Stimulated activated CD4-positive, alpha-beta T cell treated with anti-CD3 and anti-CD28 coated beads, Interleukin-4, amount 100 ng/mL, for 24 hours (primary cell): Measurements from ENCODE around the gene PSORS1C1.
"Not testable (repeated sequence)": the region's sequence is repeated elsewhere in the genome, so short reads cannot be mapped to it uniquely, and the experiment has no call there.

Source experiments
- DNase-seq: peaks from one replicate; pipeline ENCODE4 v3.0.0-alpha.2; 2020

The PSORS1C1 gene

DNA sequence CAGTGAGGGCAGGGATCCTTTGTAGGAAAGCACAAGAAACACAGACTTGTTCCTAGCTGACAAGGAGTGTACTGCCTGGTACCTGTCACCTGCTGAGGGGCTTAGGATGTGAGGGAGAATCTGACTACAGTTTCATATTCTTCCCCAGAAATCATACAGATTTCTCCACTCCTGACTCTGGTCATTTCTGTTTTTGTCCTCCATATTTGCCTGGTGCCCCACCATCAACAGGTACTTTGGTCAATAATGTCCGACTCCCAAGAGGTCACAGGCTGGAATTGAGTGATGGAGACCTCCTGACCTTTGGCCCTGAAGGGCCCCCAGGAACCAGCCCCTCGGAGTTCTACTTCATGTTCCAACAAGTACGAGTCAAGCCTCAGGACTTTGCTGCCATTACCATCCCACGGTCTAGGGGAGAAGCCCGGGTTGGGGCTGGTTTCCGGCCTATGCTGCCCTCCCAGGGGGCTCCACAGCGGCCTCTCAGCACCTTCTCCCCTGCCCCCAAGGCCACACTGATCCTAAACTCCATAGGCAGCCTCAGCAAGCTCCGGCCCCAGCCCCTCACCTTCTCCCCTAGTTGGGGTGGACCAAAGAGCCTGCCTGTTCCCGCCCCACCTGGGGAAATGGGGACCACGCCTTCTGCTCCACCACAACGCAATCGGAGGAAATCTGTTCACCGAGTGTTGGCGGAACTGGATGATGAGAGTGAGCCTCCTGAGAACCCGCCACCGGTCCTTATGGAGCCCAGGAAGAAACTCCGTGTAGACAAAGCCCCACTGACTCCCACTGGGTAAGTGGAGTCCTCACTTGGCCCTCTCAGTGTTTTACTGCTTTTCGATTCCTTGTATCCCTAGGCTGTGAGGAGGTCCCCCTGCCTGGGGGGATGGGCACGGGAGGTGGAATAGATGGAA lies 46.9 kb downstream of the PSORS1C1 start:
- no peak for DNase-seq

DNA sequence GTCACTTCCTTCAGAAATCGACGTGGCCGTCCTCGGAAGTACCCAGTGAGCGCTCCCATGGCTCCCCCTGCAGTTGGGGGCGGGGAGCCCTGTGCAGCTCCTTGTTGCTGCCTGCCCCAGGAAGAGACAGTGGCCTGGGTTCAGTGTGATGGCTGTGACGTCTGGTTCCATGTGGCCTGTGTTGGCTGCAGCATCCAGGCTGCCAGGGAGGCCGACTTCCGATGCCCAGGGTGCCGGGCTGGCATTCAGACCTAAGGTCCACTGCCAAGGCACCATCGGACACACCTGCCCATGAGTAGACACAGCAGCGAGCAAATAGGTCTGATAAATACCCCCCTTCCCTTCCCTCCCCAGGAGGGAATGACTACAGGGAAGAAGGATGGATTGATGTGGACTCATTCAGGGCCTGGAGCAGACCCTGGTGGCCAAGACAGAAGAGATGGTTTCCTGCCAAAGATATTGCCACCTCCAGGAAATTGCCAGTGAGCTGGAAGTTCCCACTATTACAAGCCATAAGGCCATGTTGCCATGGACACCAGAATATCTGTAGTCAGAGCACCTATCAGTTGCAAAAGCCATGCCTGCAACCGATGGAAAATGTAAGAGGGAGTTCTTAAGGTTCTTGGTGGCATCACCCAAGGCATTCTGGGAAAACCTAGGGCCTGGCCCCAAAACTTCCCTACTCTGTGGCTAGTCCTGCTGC lies 48.0 kb downstream of the PSORS1C1 start:
- no peak for DNase-seq

DNA sequence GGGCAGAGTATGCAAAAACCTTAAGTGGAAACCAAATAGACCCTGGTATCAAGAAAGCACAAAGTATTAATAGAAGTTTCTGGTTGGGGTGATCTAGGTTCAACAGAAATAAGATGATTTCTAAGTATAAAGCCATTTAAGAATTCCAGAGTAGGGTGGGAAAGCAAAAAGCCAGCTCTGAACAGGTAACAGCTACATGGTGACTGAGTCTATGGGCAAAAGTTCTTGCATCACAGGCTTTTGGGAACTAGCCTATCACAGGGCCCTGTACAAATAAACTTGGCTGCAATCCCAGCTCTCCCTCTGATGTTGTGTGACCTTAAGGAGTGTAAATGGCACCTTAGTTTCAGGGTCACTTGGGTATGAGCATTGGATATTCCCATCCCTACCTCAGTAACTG lies 49.3 kb downstream of the PSORS1C1 start:
- no peak for DNase-seq

DNA sequence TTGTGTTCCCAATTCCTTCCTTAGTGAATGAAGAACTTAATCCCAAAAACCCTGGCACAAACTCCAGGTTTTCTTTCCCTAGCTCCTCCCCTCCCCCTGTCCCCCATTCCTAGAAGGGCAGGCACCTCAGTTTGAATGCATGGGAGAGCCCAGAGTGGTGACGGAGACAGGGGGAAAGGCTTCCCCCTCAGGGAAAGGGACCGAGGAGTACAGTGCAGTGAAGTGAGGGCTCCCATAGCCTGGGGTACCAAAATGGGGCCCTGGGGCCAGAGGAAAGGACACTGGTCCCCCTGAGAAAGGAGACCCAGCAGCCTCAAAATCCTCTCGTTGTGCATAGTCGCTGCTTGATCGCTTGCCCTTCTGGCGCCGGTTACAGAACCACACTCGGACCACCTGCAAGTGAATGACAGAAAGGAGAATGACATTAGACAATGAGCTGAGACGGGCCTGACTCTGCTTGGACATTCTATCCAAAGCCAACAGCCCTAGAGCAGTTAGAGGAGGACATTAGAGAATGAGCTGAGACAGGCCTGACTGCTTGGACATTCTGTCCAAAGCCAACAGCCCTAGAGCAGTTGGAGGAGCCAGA lies 50.0 kb downstream of the PSORS1C1 start:
- DNase-seq = not testable (repeated sequence)

DNA sequence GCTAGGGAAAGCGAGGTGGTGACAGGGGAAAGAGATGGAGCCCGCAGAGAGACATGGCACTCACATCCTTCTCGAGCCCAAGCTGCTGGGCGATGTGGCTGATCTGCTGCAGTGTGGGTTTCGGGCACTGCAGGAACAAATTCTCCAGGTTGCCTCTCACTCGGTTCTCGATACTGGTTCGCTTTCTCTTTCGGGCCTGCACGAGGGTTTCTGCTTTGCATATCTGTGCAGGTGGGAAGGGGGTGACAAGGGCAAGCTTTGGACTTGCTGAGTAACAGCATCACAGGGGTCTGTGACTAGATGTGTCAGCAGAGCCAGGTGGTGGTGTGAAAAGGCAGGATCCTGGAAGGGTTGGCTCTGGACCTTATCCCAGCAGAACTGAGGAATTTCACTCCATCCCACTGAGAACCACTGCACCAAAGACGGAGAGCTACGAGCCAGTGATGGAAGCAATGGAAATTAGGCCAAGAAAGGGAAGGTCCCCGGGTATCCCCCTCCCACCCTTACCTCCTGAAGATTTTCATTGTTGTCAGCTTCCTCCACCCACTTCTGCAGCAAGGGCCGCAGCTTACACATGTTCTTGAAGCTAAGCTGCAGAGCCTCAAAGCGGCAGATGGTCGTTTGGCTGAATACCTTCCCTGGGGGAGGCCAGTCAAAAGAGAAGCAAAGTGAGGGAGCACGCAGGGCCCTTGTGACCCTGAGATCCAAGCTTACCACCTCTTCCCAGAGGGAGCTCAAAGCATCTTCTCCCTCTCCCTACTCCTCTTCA lies 50.6 kb downstream of the PSORS1C1 start:
- DNase-seq = not testable (repeated sequence)

DNA sequence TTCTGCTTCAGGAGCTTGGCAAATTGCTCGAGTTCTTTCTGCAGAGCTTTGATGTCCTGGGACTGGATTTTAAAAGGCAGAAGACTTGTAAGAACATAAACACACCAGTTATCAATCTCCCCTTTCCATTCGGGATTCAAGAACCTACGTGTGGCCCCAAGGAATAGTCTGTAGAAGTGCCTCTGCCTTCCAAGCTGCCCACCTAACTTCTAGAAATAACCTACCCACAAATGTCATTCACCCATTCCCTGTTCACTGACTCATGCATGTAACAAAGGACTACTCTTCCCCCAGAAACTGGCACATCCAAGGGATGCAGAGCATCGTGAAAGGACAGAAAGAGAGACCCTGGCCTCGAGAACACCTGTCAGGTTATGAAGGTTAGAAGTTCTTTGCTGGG lies 51.4 kb downstream of the PSORS1C1 start:
- no peak for DNase-seq

DNA sequence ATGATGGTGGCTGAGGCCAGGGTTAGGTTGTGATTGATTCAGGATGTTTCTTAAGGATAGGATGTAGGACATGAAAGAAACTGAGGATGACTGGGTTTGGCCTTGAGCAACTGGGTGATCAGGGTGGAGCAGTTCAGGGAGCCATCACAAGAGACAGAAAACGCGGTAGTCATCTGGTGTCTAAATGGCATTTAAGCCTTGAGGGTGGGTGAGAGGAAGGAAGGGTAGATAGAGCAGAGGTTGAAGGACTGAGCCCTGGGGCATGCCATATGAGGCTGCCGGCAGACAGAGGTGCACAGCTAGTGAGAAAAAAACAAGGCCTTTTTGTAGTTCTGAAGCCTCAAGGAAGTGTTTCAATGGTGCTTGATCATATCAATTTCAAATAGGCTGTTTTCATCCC lies 54.0 kb downstream of the PSORS1C1 start:
- no peak for DNase-seq

DNA sequence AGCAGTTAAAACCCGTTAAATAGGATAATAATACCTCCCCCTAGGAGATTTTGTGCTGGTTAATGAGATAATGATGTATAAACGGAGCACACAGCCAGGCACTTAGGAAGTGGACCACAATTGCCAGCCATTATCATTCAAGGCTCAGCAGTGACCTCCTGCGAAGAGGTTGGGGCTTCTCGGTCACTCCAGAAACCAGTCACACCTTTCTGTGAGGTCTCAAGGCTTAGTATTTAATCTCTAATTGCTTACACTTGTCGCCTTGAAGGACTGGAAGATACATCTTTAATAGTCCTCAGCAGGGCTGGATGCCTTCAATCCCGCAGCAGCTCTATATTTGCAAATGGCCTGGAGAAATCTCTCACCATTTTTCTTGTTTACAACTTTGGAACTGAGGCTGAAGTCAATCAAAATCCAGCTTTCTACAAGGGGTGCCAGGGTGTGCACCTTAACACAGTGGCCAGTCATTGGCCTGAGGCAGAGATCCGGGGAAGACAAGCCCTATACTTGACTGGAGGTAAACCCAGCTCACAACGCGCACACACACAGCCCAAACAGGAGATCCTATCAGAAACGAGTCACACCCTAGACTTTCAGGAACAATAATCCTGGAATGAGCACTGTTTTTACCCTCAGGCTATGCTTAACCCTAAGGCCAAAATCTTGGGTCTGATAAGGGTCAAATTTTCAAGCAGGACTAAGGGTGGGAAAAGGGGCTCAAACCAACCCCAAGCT lies 54.7 kb downstream of the PSORS1C1 start:
- no peak for DNase-seq

DNA sequence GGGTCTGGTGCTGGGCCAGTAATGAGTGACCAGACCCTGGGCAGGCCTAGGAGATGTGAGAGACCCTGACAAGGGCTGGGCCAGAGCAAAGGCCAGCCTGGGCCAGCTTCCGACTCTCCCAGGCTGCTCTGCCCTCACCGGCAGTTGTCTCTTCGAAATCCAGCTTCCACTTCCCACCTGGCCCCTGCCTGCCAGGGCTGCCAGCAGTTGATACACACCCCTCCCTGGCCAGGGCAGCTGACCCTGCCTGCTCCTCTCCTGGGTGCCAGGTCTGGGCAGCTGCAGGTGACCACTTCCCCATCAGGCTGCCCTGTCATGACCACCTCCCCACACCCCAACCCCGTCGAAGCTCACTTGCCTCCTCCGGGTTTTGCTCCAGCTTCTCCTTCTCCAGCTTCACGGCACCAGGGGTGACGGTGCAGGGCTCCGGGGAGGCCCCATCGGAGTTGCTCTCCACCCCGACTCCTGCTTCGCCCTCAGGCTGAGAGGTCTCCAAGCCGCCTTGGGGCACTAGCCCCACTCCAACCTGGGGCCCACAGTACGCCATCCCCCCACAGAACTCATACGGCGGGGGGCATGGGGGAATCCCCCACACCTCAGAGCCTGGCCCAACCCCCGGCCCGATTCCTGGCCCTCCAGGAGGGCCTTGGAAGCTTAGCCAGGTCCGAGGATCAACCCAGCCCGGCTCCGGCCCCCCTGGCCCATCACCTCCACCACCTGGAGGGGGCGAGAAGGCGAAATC lies 55.4 kb downstream of the PSORS1C1 start:
- not testable (repeated sequence) for DNase-seq

DNA sequence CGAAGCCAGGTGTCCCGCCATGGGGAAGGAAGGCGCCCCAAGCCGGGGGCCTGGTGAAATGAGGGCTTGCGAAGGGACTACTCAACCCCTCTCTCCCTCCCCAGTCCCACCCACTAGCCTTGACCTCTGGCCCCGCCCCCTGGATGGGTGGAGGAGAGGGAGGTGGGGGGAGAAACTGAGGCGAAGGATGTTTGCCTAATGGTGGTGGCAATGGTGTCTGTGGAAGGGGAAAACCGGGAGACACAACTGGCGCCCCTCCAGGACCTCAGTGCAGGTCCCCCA lies 55.9 kb downstream of the PSORS1C1 start, which contains the start of gene POU5F1:
Gene POU5F1, minus strand, starts transcription at position 83 of the 282 bp plus-strand sequence. Its CDS starts 62 bp downstream, at position 21.
- no peak for DNase-seq

DNA sequence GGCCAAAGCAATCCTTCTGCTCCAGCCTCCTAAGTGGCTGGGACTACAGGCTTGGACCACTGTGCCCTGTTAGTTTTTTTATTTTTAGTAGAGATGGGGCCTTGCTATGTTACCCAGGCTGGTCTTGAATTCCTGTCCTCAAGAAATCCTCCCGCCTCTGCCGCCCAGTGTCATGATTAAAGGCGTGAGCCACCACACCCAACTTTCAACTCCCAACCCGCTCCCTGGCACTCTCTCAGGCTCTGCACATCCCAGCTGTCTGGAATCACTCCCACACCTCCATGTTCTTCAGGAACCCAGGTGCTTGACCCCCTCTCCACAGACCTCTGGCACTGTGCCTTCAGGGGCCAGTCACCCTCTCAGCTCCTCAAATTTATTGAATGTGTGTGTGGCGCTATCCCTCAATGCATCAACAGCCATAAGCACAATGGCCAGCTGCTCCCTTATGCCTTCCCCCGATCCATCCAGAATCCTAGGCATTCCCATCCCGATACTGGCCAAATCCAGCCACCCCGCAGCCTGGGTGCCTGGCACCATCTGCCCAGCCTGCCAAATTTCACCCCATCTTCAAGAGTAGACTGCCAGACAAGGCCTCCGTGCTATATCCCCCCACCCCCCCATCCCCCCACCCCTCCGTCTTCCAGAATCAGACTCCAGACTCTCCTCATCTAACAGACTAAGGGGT lies 56.5 kb downstream of the PSORS1C1 start:
- DNase-seq = no peak

DNA sequence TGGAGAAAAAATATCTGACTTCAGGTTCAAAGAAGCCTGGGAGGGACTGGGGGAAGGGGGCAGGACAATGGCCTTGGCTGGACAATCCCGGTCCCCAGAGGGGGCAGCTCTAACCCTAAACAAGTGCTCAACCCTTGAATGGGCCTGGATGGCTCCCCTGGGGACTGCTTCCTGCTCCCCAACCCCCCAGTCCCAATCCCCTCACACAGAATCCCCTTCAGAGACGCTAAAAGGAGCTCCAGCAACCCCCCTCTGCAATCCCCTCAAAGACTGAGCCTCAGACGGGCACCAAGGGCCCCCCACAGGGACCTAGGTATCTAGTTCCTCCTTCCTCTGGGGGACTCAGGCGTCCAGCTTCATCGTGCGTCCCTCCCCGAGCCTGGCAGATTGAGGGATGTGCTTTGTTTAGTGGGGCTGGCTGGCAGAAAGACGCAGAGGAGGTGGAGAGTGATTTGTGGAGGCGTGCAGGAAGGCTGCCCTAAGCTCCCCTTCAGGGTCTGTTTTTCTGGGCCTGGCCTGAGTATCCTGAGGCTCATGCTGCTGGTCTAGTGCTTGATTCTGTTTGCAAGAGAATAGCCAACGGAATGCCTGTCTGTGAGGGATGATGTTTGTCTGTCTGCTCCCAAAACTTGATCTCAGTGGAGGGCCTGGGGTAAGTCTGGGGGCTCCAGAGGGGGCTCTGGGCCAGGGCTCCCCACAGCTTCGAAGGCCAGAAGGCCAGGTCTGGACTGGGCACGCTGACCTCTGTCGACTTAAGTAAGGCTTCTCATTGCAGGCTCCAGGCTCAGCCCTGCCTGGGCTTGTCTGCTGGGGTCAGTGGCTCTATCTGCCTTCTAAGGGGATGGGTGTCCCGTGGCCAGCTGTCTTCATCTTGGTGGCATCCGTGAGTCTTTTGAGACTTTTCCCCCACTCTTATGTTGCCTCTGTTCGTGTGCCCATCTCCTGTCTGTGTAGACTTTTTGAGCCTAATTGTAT lies 57.6 kb downstream of the PSORS1C1 start:
- no peak for DNase-seq

DNA sequence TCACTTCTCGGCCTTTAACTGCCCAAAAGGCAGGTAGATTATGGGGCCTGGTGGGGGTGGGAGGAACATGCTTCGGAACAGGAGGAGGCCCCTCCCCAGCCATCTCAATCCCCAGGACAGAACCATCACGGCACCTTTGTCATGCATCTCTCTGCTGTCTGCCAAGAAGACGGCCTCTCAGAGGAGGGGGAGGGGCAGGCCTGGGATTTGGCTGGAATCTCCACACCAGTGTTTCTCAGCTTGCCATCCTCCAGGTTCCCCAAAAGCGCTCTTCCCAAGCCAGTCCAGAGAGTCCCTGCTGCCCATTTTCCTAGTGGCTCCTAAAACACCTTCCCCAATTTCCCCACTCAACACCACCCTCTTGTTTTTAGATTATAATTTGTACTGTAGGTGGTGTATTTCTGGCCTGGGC lies 58.4 kb downstream of the PSORS1C1 start:
- DNase-seq = no peak

DNA sequence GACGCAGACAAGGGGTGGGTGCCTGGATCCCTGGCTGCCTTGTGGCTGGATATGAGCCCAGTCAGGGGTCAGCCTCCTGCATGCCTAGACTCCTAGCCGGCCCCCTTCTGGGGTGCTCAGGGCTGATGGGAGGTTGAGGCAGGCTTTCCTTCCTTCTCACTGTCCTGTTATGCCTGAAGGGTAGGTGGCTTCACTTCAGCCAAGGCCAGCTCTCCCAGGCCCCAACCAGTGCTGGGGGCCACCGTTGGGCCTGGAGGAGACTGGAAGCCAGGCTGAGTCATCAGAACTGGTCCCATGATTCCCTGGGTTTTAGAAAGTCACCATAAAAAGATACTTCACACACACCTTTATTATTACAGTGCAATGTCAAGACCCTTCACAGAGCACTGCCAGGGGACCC lies 58.8 kb downstream of the PSORS1C1 start:
- no peak for DNase-seq

DNA sequence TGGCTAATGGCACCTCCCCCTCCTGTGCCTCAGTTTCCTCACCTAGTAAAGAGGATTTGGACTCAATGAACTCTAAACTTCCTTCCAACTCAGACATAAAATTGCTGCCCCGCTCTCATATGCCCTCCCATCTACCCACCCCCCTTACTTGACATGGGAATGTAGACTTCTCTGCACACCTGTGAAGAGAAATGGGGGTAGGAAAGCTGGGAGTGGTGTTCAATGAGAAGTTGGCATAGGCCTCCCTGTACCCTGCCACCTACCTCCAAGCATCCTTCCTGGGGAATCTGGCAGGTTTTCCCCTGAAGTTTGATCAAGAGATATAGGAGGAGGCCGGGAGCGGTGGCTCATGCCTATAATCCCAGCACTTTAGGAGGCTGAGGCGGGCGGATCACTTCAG lies 59.8 kb downstream of the PSORS1C1 start:
- no peak for DNase-seq

DNA sequence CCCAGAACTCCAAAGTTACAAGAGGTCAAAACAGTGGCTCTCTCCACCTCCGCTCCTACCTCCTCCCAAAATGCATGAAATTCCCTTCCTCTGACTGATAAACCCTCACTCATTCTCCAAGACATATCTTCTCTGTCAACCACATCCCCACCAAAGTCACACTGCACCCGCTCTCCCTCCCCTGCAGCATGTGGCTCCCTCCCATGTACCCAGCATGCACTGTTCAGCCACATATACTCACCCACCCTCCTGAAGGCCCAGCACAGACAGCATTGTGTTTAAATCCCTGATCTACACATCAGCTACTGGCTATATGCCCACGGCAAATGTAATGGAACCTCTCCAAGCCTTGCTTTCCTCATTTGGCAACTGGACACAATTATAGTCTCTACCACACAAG lies 61.4 kb downstream of the PSORS1C1 start:
- DNase-seq = no peak

DNA sequence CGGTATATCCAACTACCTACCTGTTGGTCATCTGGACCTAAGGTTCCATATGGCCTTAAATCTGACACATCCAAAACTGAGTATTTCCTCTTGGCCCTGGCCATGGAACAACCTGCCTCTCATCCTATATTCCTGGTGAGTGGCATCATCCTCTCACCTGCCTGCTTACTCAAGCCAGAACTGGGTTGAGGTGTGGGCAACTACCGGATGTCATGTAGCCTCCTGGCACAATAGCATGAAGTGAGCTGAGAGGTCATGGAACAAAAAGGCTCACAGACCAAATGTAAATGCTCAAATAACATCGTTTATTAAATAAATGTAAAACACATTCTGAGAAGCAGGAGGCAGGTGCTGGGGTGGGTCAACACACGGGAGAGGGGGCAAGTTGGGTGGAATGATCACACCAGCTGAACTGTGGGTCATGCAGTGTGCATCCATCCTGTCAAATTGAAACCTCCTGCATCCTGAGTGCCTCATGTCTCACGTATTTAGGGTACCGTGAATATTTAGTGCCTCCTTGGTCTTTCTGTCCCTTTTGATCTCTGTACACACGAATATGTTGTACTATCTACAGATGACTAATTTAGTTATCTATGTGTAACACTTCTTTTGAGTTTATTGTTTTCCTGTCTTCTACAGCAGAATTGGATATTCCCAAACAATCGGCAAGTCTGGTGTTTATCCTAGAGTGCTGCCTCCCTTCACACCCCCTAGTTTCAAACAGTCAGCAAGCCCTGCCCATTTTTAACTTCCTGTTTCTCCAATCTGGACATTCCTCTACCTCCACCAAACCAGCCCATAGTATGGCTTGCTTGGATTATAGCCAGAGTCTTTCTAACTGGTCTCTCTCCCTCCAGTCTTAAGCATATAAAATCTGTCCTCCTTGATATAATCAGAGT lies 63.8 kb downstream of the PSORS1C1 start:
- no peak for DNase-seq

DNA sequence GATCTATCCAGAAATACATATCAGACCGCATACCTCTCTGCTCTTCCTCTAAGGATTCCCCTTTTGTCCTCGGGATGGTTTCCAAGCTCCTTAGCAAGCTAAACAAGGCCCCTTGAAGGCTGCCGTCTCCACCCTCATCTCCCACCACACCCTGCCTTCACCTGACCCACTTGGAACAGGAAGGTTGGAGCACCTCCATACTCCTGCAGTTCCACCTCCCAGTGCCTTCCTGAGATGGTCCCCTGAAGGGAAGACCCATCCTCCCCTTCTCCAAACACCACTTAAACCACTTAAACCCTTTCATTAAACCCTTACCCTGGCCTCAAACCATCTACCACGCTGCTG lies 64.4 kb downstream of the PSORS1C1 start:
- no peak for DNase-seq

DNA sequence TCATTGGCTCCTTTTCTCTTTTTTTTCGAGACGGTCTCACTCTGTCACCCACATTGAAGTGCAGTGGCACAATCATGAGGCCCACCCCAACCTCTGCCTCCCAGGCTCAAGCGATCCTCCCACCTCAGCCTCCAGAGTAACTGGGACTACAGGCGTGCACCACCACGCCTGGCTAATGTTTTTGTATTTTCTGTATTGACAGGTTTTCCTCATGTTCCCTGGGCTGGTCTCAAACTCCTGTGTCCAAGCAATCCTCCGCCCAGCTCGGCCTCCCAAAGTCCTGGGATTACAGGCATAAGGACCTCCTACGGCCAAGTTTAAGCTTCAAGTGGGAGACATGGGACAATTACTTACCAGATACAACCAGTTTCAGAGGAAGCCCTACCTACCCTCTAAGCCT lies 65.3 kb downstream of the PSORS1C1 start:
- no peak for DNase-seq
